ENCODE data around the gene CABP4. TPM values are rescaled to one million over a fixed set of nuclear protein-coding genes. Genes with fewer than 3 reads are reported as not detected.

The CABP4 gene
- total RNA-seq, 1 experiment from 2014 or later = not detected

- ChIA-PET POLR2A (no interaction called here), RAD21 (ENCODE audit: low non-redundant PET in 1 of 2, low total read pairs in 2 of 2, uncharacterized antibody in 2 of 2, unreplicated experiment in 2 of 2) (interaction anchor here in 1 of 2 experiments (0.6 kb wide), 1 partner anchor 151 kb away, joined by 3 read pairs; no protein-coding TSS in a partner anchor), CTCF (interaction anchor here (1.2 to 2.4 kb wide), 2 partner anchors 85 to 104 kb away, joined by 3 to 11 read pairs; partner anchors contain the start of gene PPP1CA)
- Histone ChIP-seq H3K27me3 (ENCODE audit: insufficient read depth, low read length) (no peaks in the 10 kb centered on the region), H3K36me3 (ENCODE audit: control insufficient read depth in 1 of 2, insufficient read depth in 2 of 2, low read length in 2 of 2) (peaks cover 5 to 10% of the 10 kb centered on the region in 2 experiments; a peak in 3 of 4 replicates), H4K20me1 (ENCODE audit: insufficient read depth) (no peaks in the 10 kb centered on the region), H3K27ac (ENCODE audit: low read depth, low read length) (peak overlapping the region; percentile 93), H3K4me2 (ENCODE audit: low read length) (peak overlapping the region; percentile 88), H2AFZ (ENCODE audit: low read depth, low read length, poor library complexity, severe bottlenecking) (no peak overlapping the region), H3K9me2 (ENCODE audit: insufficient read depth) (no peaks in the 10 kb centered on the region), H3K4me3 (replicated peaks in 1 of 2; ENCODE audit: low read depth in 1 of 2, low read length in 2 of 2) (peak overlapping the region; percentile 91 to 98), H3K4me1 (ENCODE audit: control insufficient read depth in 1 of 2, insufficient read depth in 2 of 2, low read length in 2 of 2) (peaks cover 31 to 43% of the 10 kb centered on the region in 2 experiments), H3K9ac (ENCODE audit: low read length) (peak overlapping the region; percentile 95), H3K9me3 (ENCODE audit: control insufficient read depth in 1 of 2, insufficient read depth in 1 of 2, low read depth in 1 of 2, low read length in 2 of 2) (no peaks in the 10 kb centered on the region), H3K79me2 (ENCODE audit: insufficient read depth, low read length) (peaks cover 29% of the 10 kb centered on the region)
- TF ChIP-seq YY1 (IDR thresholded peaks at IDR 0.05; ENCODE audit: extremely low read depth, insufficient replicate concordance, low read depth, low read length) (peak; percentile 41), CBX3 (IDR thresholded peaks at IDR 0.05; ENCODE audit: low read depth) (no peak), ZNF274 (IDR thresholded peaks at IDR 0.05; ENCODE audit: low read depth, low read length) (no peak), CTCF (IDR thresholded peaks at IDR 0.05 in 2 of 3, conservative IDR thresholded peaks at IDR 0.05 in 1 of 3; ENCODE audit: borderline replicate concordance in 1 of 3, insufficient read depth in 1 of 3, low read depth in 2 of 3, low read length in 2 of 3) (peak in 2 of 3 experiments; percentile 94 to 99; a peak in 4 of 6 replicates), JUND (IDR thresholded peaks at IDR 0.05) (no peak), SIN3A (IDR thresholded peaks at IDR 0.05; ENCODE audit: low read depth) (no peak), POLR2AphosphoS5 (IDR thresholded peaks at IDR 0.05; ENCODE audit: low read depth, low read length) (peak; percentile 76), REST (IDR thresholded peaks at IDR 0.05; ENCODE audit: low read depth) (no peak), EGR1 (IDR thresholded peaks at IDR 0.05; ENCODE audit: low read depth) (no peak), FOSL1 (IDR thresholded peaks at IDR 0.05; ENCODE audit: low read depth) (no peak)
- no TSS peak for BruUV-seq (replicated peaks)
- ATAC-seq = peak; percentile 57
- peak; percentile 93 for DNase-seq (ENCODE audit: low read depth, low spot score)
- intact Hi-C loops (cut with micrococcal nuclease) = loop anchor here (1.0 to 5.0 kb wide), 4 partner anchors 36 to 155 kb away; partner anchors contain the start of genes RPS6KB2 and TMEM134
These were observed 50.6 kb downstream of the CABP4 start for GRCh38 chr11:67505605-67506396.

Data from HCT116 (cell line).